ENCODE measurements around the gene KIAA2012.

DNA sequence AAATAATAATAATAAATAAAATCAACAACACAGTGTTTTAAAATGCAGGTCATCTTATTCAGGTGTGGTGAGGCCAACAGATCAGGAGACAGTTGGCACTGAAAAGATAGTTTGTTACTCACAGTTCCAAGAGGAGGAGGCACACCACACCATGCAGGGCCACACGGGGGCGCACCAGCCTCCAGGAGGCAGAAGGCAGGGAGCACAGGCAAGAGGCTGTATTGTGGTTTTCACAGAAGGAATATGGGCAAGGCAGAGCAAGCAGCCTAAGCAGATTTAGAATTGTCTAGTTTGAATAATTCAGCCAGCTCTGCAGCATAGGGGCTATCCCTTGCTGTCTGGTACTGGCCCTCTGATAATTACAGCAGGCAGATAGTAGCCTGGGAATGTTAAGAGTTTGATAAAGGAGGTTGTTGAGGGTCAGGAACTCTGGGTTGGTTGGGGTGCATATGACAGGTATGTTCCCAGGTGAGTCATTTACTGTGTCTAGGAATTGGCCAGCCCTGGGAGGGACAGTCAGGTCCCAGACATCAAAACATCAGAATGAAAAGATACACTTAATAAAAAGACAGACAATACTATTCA lies 31.3 kb downstream of the KIAA2012 start:
- TF ChIP-seq TCF12 (IDR thresholded peaks at IDR 0.05; ENCODE audit: low read depth) (no peak), RAD21 (IDR thresholded peaks at IDR 0.05; ENCODE audit: low read depth) (peak; percentile 81), CEBPB (IDR thresholded peaks at IDR 0.05) (no peak), TAF1 (IDR thresholded peaks at IDR 0.05; ENCODE audit: low read depth) (no peak)
